IPS-11a (cell line): ENCODE results near the gene MLIP.
"Not testable (repeated sequence)": the region's sequence is repeated elsewhere in the genome, so short reads cannot be mapped to it uniquely, and the experiment has no call there.

Experiments
- H3K4me3 ChIP-seq: one replicate; pipeline ENCODE4 v1.5.1; 2013; ENCODE audit warnings: low read depth, low read length, control low read depth

The MLIP gene

GRCh38 chr6:54209983-54210382 lies 98.7 kb downstream of the MLIP start:
- H3K4me3 ChIP-seq, result not testable (repeated sequence)

- H3K4me3 ChIP-seq, result no peak overlapping the region
These were observed 103.0 kb downstream of the MLIP start for GRCh38 chr6:54214286-54214685.

GRCh38 chr6:54216336-54216735 lies 105.1 kb downstream of the MLIP start:
- H3K4me3 ChIP-seq, result no peak overlapping the region

GRCh38 chr6:54217018-54217417 lies 105.8 kb downstream of the MLIP start:
- H3K4me3 ChIP-seq, result no peak overlapping the region

- no peak overlapping the region for H3K4me3 ChIP-seq
These were observed 111.0 kb downstream of the MLIP start for GRCh38 chr6:54222217-54222616.

GRCh38 chr6:54232703-54233102 lies 121.5 kb downstream of the MLIP start:
- no peak overlapping the region for H3K4me3 ChIP-seq

GRCh38 chr6:54234539-54234938 lies 123.3 kb downstream of the MLIP start:
- H3K4me3 ChIP-seq, result no peak overlapping the region

GRCh38 chr6:54236984-54237383 lies 125.7 kb downstream of the MLIP start:
- H3K4me3 ChIP-seq, result no peak overlapping the region

- H3K4me3 ChIP-seq, result no peak overlapping the region
These were observed 127.2 kb downstream of the MLIP start for GRCh38 chr6:54238396-54238795.

- H3K4me3 ChIP-seq, result no peak overlapping the region
These were observed 132.5 kb downstream of the MLIP start for GRCh38 chr6:54243699-54244098.

GRCh38 chr6:54244430-54244829 lies 133.2 kb downstream of the MLIP start:
- H3K4me3 ChIP-seq, result no peak overlapping the region

- H3K4me3 ChIP-seq, result no peak overlapping the region
These were observed 134.0 kb downstream of the MLIP start for GRCh38 chr6:54245265-54245664.

GRCh38 chr6:54248319-54248718 lies 137.1 kb downstream of the MLIP start:
- H3K4me3 ChIP-seq, result no peak overlapping the region

- H3K4me3 ChIP-seq, result no peak overlapping the region
These were observed 137.8 kb downstream of the MLIP start for GRCh38 chr6:54248994-54249393.

- not testable (repeated sequence) for H3K4me3 ChIP-seq
These were observed 138.6 kb downstream of the MLIP start for GRCh38 chr6:54249812-54250211.

- no peak overlapping the region for H3K4me3 ChIP-seq
These were observed 141.3 kb downstream of the MLIP start for GRCh38 chr6:54252496-54252895.

GRCh38 chr6:54252916-54253315 lies 141.7 kb downstream of the MLIP start:
- H3K4me3 ChIP-seq, result no peak overlapping the region

GRCh38 chr6:54254886-54255285 lies 143.6 kb downstream of the MLIP start:
- H3K4me3 ChIP-seq, result no peak overlapping the region

GRCh38 chr6:54255886-54256285 lies 144.6 kb downstream of the MLIP start:
- H3K4me3 ChIP-seq, result no peak overlapping the region

- no peak overlapping the region for H3K4me3 ChIP-seq
These were observed 148.8 kb downstream of the MLIP start for GRCh38 chr6:54260025-54260424.

- no peak overlapping the region for H3K4me3 ChIP-seq
These were observed 151.3 kb downstream of the MLIP start for GRCh38 chr6:54262499-54262898.

GRCh38 chr6:54262971-54263370 lies 151.7 kb downstream of the MLIP start:
- no peak overlapping the region for H3K4me3 ChIP-seq

GRCh38 chr6:54264581-54265272 lies 153.5 kb downstream of the MLIP start:
- H3K4me3 ChIP-seq, result no peak overlapping the region
